Osteoblast (primary cell): ENCODE data around the gene TBC1D9B. TPM values are rescaled to one million over a fixed set of nuclear protein-coding genes. Genes with fewer than 3 reads are reported as not detected.

ENCODE experiments used
- DNase-seq: peaks from one replicate; pipeline ENCODE4 v3.0.0; 2011; ENCODE audit warnings: low spot score, mixed read lengths; ENCODE audit not compliant: insufficient read length; ENCODE audit errors: missing footprints
- H2AFZ ChIP-seq: 2 replicates; pipeline ENCODE4 v1.6.0; 2011; ENCODE audit warnings: mild to moderate bottlenecking, low read length
- H3K27ac ChIP-seq: 2 replicates; pipeline ENCODE4 v1.5.1; 2011; ENCODE audit warnings: mild to moderate bottlenecking, low read depth, low read length, moderate library complexity
- H3K27me3 ChIP-seq: 2 replicates; pipeline ENCODE4 v1.6.0; 2012; ENCODE audit warnings: mild to moderate bottlenecking, control low read depth, inconsistent platforms, low read length, moderate library complexity; ENCODE audit not compliant: insufficient read depth
- H3K36me3 ChIP-seq: 2 replicates; pipeline ENCODE4 v1.5.1; 2011; ENCODE audit warnings: mild to moderate bottlenecking, low read length, control low read depth, moderate library complexity; ENCODE audit not compliant: insufficient read depth
- H3K4me1 ChIP-seq: 2 replicates; pipeline ENCODE4 v1.5.1; 2011; ENCODE audit warnings: mild to moderate bottlenecking, low read length, control low read depth, moderate library complexity; ENCODE audit not compliant: insufficient read depth
- H3K4me2 ChIP-seq: 2 replicates; pipeline ENCODE4 v1.6.0; 2011; ENCODE audit warnings: mild to moderate bottlenecking, low read length; ENCODE audit not compliant: insufficient read depth
- H3K4me3 ChIP-seq: fragments of 200-600 bp; sonication (generic); 3 replicates; pipeline ENCODE4 v1.5.1; 2012; ENCODE audit warnings: mild to moderate bottlenecking, low read length, inconsistent platforms; ENCODE audit not compliant: insufficient read depth
- H3K79me2 ChIP-seq: 2 replicates; pipeline ENCODE4 v1.6.0; 2012; ENCODE audit warnings: mild to moderate bottlenecking, low read length, control low read depth, inconsistent platforms; ENCODE audit not compliant: insufficient read depth
- H3K9me3 ChIP-seq: 2 replicates; pipeline ENCODE4 v1.5.1; 2011; ENCODE audit warnings: low read depth, low read length, control low read depth
- H4K20me1 ChIP-seq: 2 replicates; pipeline ENCODE4 v1.6.0; 2012; ENCODE audit warnings: mild to moderate bottlenecking, low read length, control low read depth; ENCODE audit not compliant: insufficient read depth
- CTCF ChIP-seq: IDR thresholded peaks from 2 replicates; pipeline ENCODE4 v1.5.1; 2011; ENCODE audit warnings: mild to moderate bottlenecking, low read depth, low read length, moderate library complexity; ENCODE audit errors: extremely low read depth
- total RNA-seq: library from RNA; depleted of rRNA; stranded (reverse); fragments of >200 nt; gene quantifications from 2 replicates; pipeline ENCODE4 v1.2.3, GENCODE V29; 2012

The TBC1D9B gene
- total RNA-seq, 1 donor: 89.4 TPM

DNA sequence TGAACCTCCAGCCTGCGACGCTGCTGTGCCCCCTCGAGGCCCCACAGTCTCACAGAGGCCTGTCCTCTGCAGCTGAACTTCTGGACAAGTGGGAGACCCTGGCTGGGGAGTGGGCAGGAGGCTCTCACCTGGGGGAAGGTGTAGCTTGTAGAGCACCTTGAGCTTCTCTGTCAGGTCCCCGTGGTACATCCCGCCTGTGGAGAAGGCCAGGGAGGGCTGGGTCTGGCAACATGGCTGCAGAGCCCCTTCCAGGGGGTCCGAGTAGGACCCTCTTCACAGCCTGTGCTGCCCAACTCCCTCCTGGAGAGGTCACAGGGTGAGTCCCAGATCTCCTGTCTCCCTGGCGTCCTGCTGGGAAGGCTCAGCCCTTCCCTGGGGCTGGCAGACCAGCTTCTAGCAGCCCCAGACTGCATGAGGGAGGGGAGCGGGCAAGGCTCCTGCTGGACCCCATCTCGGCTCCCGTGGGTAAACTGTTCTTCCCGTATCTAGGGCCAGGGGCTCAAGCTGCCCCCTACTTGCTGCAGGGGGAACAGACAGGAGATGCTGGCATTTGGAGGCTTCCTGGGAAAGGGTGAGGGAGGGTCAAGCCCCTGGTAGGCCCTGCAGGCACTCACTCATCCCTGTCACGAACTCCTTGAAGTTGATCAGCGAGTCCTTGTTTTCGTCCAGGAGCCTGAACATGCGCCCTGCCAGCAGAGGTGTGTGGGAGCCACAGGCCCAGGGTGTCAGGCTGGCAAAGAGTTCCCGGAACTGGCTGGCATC, 37.9 kb downstream of the TBC1D9B start:
- Histone ChIP-seq H3K27ac (no peak overlapping the region), H2AFZ (no peak overlapping the region)
- TF ChIP-seq CTCF: no peak

GRCh38 chr5:179869101-179869500, 38.6 kb downstream of the TBC1D9B start:
- H3K36me3 ChIP-seq: peaks cover 64% of the 10 kb centered on the region
- H4K20me1 ChIP-seq: no peaks in the 10 kb centered on the region

More for the DNA sequence above, 37.9 kb downstream of the TBC1D9B start:
- no peak overlapping the region for H3K4me3 ChIP-seq
- H3K79me2 ChIP-seq: no peaks in the 10 kb centered on the region
- H4K20me1 ChIP-seq: no peaks in the 10 kb centered on the region
- DNase-seq: peak; percentile 74
- peaks cover 61% of the 10 kb centered on the region for H3K36me3 ChIP-seq
- H3K4me2 ChIP-seq: no peak overlapping the region
- no peaks in the 10 kb centered on the region for H3K9me3 ChIP-seq
- H3K4me1 ChIP-seq: no peaks in the 10 kb centered on the region
- H3K27me3 ChIP-seq: no peaks in the 10 kb centered on the region

DNA sequence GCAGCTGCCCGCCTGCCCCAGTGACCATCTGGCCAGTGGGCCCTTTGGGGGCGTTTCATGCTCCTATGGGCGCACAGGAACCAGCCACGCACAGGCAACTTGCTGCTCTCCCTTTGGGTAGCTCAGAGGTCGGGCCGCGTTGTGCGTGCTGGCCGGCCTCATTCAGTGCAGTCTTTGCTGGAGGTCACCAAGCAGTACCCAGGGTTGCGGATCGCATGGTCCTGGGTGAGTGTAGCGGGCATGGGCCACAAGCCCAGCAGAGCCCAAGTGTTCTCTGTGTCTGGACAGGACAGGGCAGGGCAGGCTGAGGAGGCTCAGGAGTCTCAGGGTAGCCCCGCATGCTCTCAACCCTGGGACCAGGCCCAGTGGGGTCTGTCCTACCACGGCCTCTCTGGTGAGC, 39.2 kb downstream of the TBC1D9B start:
- DNase-seq: no peak
- H2AFZ ChIP-seq: no peak overlapping the region
- H3K4me2 ChIP-seq: no peak overlapping the region
- no peak overlapping the region for H3K4me3 ChIP-seq
- H3K9me3 ChIP-seq: no peaks in the 10 kb centered on the region
- H3K4me1 ChIP-seq: no peaks in the 10 kb centered on the region
- no peak for TF ChIP-seq CTCF
- H3K27me3 ChIP-seq: no peaks in the 10 kb centered on the region
- H3K27ac ChIP-seq: no peak overlapping the region
- H4K20me1 ChIP-seq: no peaks in the 10 kb centered on the region
- H3K79me2 ChIP-seq: no peaks in the 10 kb centered on the region
- H3K36me3 ChIP-seq: peaks cover 68% of the 10 kb centered on the region

More at GRCh38 chr5:179869101-179869500, 38.6 kb downstream of the TBC1D9B start:
- no peak overlapping the region for H3K27ac ChIP-seq
- no peaks in the 10 kb centered on the region for H3K79me2 ChIP-seq
- no peak overlapping the region for H3K4me2 ChIP-seq
- H3K4me1 ChIP-seq: no peaks in the 10 kb centered on the region
- H3K27me3 ChIP-seq: no peaks in the 10 kb centered on the region
- H2AFZ ChIP-seq: no peak overlapping the region
- no peak for TF ChIP-seq CTCF
- H3K9me3 ChIP-seq: no peaks in the 10 kb centered on the region
- no peak overlapping the region for H3K4me3 ChIP-seq
- peak; percentile 64 for DNase-seq

DNA sequence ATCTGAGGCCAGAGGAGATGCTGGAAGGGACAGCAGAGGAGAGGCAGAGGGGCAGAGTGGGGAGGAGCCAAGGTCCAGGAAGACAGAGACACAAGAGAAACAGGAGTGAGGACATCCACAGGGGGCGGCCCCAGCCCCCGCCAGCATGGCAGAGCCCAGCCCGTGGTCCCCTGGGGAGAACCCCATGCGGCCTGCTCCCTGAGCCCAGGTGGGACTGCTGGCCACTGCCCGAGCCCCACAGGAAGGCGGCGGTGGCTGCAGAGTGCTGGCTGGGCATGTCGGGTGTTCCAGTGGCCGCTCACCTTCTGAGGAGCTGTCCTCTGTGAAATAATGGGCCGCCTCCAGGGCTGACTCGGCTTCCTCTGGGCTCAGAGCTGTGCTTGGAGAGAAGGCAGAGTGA, 40.2 kb downstream of the TBC1D9B start:
- no peak overlapping the region for H3K4me2 ChIP-seq
- no peaks in the 10 kb centered on the region for H3K27me3 ChIP-seq
- H4K20me1 ChIP-seq: no peaks in the 10 kb centered on the region
- H3K9me3 ChIP-seq: no peaks in the 10 kb centered on the region
- peak; percentile 62 for DNase-seq
- TF ChIP-seq CTCF: no peak
- H3K36me3 ChIP-seq: peaks cover 67% of the 10 kb centered on the region
- no peak overlapping the region for H3K4me3 ChIP-seq
- H3K79me2 ChIP-seq: no peaks in the 10 kb centered on the region
- no peak overlapping the region for H2AFZ ChIP-seq
- H3K4me1 ChIP-seq: no peaks in the 10 kb centered on the region
- no peak overlapping the region for H3K27ac ChIP-seq
